GM18858 (cell line): Measurements from ENCODE around the gene KCNIP1.
"Not testable (repeated sequence)": the region's sequence is repeated elsewhere in the genome, so short reads cannot be mapped to it uniquely, and the experiment has no call there.

Experiments
- ATAC-seq: cut with Tn5 transposase; IDR thresholded peaks from one replicate; pipeline ENCODE4 v1.9.1; 2021; ENCODE audit not compliant: unreplicated experiment

The KCNIP1 gene

GRCh38 chr5:170765868-170766267 is 262.0 kb downstream of the KCNIP1 start:
- ATAC-seq: not testable (repeated sequence)

GRCh38 chr5:170769246-170769645 is 265.4 kb downstream of the KCNIP1 start:
- no peak for ATAC-seq

GRCh38 chr5:170769898-170770416 is 266.1 kb downstream of the KCNIP1 start:
- no peak for ATAC-seq

GRCh38 chr5:170771496-170771895 is 267.7 kb downstream of the KCNIP1 start:
- ATAC-seq: no peak

GRCh38 chr5:170773024-170773985 is 269.5 kb downstream of the KCNIP1 start:
- ATAC-seq: no peak

GRCh38 chr5:170774831-170775230 is 271.0 kb downstream of the KCNIP1 start:
- no peak for ATAC-seq

GRCh38 chr5:170781946-170782345 is 278.1 kb downstream of the KCNIP1 start:
- ATAC-seq: no peak

- ATAC-seq: no peak
Measured at GRCh38 chr5:170782438-170782837, 278.6 kb downstream of the KCNIP1 start.

GRCh38 chr5:170783498-170784247 is 279.9 kb downstream of the KCNIP1 start, which contains the start of gene GABRP:
Gene GABRP, plus strand, starts transcription at chr5:170783725. Its CDS starts 4,891 bp downstream, at chr5:170788616.
- no peak for ATAC-seq

- no peak for ATAC-seq
Measured at GRCh38 chr5:170785416-170785815, 281.6 kb downstream of the KCNIP1 start.
